ENCODE results near the gene SIRT7. TPM values are rescaled to one million over a fixed set of nuclear protein-coding genes. Genes with fewer than 3 reads are reported as not detected.

SIRT7 gene
- polyA plus RNA-seq, 3 donors: 11.0 to 21.1 (median 14.1) TPM

DNA sequence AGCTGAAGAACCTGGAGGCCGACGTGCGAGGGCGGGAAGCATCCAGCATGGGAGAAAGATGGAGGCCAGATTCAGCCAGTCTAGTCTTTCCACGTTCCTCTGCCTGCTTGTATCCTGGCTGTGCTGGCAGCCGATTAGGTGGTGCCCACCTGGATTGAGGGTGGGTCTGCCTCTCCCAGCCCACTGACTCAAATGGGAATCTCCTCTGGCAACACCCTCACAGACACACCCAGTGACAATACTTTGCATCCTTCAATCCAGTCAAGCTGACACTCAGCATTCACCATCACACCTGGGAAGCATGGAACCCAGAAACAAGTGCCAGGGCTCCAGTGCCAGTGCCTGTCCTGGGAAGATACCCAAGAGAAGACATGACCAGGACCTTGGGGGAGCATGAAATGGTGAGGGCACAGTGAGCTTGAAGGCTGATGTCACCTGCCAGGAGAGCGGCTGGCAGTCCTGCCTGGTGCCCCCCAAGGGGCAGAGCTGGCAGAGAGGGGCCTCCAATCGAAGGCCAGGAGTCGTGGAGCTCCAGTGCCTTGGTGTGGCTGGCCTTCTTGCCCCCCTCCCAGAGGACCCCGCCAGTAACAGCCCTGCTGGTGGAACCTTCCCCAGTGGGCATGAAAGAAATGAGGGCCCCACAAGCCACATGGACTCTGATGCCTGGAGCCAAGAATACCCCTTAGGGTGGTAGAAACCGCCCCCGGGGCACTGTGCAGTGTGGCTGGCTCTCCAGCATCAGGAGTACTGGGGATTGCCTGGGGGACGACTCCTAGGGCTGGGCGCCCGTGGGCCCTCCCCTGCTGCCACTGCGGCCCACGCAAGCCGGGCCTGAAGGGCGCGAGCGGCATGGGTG lies 16.6 kb downstream of the SIRT7 start:
- no peak for DNase-seq (ENCODE audit: extremely low read depth in 1 of 11, low read depth in 9 of 11, low spot score in 4 of 11)

DNA sequence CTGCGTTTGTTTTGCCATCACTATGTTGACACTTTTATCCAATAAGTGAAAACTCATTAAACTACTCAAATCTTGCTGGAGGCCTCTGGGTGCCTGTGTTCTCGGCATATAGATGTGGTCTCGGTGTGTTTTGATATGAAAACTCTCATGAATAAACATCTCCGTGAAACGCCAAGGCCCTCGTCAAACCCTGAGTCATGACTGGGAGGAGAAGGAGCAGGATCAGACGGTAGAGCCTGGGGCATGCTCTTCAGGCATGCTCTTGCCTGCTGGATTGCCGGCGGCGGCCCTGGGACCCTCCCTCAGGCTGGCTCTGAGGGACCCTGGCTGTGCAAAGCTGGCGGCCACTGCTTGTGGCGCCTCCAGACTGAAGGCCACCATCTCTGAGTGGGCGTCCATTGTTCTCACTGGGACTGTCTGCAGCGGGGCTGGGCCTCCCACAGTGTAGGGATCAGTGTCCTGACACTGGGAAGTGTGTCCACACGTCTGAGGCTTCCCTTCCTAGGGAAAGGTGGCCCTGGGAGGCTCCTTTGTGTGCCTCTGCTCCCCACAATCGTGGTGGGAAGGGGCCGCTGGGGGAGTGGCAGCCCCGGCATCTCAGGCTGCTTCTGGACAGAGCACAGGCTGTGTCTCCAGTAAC lies 17.7 kb downstream of the SIRT7 start:
- DNase-seq (ENCODE audit: extremely low read depth in 1 of 11, low read depth in 9 of 11, low spot score in 4 of 11): no peak

DNA sequence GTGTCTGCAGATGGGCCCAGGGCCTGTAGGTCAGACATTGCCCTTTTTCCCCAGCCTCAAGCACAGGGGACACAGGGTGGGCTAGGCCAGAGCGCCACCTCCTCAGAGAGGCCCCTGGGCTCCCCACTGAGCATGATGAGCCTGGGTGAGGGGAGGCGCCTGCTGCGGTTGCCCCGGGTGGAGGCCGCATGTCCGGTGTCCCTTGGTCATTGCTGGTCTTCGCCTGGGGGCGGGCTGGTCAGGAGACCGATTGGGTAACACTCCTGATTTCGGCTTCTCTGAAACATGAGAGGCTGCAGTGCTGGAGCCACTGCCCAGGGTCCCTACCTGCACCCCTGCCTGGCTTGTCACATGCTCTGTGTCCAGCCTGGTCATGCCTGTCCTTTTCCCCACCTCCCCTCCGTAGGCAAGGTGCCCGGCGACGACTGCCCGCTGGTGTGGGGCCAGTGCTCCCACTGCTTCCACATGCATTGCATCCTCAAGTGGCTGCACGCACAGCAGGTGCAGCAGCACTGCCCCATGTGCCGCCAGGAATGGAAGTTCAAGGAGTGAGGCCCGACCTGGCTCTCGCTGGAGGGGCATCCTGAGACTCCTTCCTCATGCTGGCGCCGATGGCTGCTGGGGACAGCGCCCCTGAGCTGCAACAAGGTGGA lies 18.3 kb downstream of the SIRT7 start:
- no peak for DNase-seq (ENCODE audit: extremely low read depth in 1 of 11, low read depth in 9 of 11, low spot score in 4 of 11)

DNA sequence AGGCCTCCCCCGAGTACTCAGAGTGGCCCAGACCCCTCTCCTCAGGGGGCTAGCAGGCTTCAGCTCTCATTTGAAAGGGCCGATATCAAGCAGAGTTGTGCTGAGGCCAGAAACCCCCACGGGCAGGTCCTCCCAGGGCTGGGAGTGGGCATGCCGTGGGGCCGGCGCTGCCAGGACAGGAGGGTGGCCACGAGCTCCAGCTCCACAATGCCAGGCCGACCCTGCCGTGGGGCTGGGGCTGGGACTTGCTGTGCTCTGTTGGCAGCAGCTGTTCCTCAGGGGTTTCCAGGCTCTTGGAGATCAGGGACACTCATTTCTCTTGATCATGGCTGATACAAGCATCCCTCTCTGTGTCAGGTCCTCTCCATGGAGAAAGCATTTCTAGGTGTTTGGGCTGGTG lies 19.1 kb downstream of the SIRT7 start:
- no peak for DNase-seq (ENCODE audit: extremely low read depth in 1 of 11, low read depth in 9 of 11, low spot score in 4 of 11)

DNA sequence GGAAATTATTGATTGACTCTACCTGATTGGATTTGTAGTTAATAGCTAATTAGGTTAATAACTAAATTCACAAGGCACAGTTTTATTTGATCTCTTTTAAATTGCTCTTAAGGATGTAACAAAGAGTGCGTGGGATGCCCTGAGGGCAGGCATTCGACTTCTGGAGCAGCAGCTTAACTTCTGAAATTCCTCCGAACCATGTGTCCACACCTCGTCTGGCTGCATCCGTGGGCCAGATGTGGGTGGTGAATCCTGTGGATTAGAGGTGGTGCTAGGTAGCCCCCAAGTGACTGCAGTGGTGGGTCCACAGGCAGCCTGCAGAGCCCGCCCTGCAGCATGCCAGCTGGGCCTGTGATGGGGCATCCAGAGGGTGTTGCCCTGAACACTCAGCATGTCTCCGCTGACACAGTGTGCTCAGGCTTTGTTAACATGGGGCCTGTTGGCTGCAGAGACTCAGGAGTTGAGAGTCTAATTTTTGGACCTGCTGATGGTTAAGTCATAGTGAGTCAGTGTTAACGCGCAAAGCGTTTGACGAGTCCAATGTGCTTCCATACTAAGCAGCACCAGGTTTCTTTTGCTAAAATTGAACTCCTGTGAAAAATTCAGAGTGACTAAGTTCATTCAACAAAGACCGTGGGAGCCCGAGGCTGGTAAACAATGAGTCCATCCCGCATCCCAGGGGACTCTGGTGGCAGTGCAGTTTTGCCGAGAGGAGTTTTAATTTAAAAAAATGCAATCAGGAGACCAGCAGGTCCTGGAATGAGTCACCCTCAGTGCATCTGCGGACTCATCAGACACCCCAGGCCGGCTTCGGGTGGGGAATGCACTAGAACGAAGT lies 19.7 kb downstream of the SIRT7 start:
- no peak for DNase-seq (ENCODE audit: extremely low read depth in 1 of 11, low read depth in 9 of 11, low spot score in 4 of 11)

DNA sequence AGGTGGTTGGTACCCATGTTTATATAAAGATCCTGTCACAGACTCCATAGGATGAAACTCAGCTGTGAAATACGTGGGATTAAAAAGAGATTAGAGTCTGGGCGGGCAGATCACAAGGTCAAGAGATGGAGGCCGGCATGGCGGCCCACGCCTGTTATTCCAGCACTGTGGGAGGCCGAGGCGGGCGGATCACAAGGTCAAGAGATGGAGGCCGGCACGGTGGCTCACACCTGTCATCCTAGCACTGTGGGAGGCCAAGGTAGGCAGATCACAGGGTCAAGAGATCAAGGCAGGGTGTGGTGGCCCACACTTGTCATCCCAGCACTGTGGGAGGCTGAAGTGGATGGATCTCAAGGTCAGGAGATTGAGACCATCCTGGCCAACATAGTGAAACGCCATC lies 22.6 kb downstream of the SIRT7 start:
- DNase-seq (ENCODE audit: extremely low read depth in 1 of 11, low read depth in 9 of 11, low spot score in 4 of 11): no peak

DNA sequence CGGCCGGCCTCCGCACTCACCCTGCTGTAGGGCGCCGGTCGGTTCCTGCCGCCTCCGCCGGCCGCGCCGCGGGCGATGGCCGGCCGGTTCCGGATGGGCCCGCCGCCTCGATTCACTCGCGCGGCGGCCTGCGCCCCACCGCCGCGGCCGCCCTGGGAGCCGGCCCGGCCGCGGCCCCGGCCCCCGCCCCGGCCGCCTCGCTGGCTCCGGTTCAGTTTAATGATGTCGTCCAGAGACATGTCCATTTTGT lies 26.7 kb downstream of the SIRT7 start:
- DNase-seq (ENCODE audit: extremely low read depth in 1 of 11, low read depth in 9 of 11, low spot score in 4 of 11): no peak

DNA sequence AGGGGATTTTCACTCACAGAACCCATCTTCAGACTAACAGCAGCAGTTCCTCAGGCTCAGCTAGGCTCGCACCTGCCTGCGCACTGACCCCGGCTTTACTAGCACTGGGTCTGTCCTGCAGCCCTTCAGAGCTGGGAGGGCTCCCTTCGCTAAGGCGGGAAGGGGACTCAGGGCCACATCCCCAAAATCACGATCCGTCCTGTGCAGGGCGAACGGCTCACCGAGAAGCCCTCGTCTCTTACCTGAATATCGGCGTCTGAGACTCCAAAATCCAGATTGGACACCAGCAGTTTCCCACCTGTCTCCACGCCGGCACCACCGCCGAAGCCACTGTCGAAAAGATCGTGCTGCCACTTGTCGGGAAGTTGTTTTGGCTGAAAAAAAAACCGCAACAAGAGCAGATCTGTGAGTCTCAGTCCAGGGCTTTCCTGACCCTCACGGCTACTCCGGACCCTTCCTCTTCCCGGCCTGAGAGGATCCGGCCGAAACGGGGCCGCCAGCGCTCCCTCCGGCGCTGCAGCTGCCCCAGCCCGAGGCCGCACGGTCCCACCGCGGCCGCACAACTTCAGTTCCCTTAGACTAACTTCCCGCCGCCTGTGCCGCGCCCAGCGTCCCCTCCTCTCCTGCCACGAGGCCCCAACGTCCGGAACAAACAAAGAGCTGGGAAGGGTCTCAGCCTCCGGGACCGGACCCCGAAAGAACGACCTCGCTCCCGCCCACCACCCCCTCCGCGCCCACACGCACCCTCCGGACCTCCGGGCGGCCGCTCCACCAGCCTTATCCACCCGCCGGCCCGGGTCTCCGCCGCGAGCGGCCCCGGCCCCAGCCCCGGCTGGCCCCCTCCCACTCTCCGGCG lies 27.3 kb downstream of the SIRT7 start:
- no peak for DNase-seq (ENCODE audit: extremely low read depth in 1 of 11, low read depth in 9 of 11, low spot score in 4 of 11)

DNA sequence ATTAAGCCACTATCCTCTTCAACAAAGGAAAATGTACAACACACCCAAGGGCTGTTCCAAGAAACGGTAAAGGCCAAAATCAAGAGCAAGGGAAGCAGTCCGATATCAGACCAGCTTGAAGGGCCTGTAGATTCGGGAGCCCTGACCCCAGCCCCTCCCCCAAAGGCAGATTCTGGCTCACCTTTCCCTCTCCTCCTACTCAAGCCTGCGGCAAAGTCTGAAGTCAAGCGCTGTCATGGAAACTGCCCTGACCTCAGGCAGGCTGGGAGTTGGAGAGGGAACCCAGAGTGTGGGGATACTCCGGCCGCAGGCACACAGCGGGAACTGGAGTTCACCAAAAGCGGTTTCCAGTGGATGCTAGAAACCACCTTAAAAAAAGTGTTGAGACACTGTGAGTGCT lies 28.4 kb downstream of the SIRT7 start:
- no peak for DNase-seq (ENCODE audit: extremely low read depth in 1 of 11, low read depth in 9 of 11, low spot score in 4 of 11)

DNA sequence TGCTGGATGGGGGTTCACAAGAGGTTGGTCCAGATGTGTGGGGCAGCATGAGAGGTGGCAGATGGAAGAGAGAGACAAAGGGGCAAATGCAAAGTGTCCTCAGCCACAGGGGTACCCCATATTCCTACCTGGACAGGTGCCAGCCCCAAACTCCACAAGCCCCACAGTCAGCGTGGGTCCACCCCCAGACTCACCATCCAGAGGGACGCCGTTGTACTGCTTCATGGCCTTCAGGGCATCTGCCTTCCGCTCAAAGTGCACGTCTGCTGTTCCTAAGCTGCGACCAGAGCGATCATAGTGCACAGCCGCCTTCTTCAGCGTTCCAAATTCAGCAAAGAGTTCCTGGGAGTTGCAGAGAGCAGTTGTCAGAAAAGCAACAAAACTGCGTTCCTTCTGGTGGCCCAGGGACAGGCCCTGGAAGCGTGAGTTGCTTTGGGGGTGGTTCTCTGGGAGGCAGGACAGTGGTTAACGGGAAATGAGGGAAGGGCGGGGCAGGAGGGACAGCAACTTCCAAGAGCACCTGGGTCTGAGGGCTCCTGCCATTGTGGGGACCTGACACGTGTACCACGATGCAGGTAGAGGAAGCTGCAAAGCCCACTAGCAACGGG lies 28.9 kb downstream of the SIRT7 start:
- DNase-seq (ENCODE audit: extremely low read depth in 1 of 11, low read depth in 9 of 11, low spot score in 4 of 11): no peak

DNA sequence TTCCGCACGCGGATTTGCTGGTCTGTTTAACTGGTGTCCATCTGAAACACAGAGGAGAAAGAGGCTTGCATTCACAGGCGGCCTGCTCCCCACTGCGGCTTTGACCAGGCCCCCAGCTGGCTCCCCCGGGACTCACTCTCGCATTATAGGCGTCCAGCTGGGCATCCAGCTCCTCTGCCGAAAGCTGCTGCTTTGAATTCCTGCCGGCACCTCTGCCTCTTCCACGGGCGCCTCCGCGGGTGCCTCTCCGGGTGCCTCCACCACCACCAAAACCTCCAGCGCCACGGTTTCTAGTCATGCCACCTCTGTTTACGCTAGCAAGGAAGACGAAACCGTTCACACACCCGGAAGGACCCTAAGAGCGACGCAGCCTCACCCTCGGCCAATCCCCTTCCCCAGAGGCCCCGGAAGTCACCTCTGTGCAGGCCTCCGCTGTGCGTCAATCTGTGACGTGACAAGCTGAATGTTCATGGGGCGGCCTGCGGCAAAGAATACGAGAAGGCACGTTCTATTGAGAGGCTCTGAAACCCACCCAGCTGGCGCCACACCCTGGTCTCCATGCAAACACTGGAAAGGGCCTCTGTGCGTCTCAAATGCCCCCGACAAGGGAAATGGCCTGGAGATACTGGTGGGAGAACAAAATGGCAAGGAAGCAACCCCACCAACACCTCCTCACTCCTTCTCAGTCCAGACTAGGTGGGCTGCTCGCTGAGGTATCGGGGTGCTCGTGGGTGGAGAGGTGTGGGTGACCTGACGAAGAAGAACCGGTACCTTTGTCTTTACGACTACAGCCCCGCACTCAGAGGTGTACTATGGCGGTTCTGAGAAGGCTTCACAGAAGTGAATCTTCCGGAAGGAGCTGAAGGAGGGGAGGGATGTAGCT lies 29.6 kb downstream of the SIRT7 start:
- DNase-seq (ENCODE audit: extremely low read depth in 1 of 11, low read depth in 9 of 11, low spot score in 4 of 11): no peak

DNA sequence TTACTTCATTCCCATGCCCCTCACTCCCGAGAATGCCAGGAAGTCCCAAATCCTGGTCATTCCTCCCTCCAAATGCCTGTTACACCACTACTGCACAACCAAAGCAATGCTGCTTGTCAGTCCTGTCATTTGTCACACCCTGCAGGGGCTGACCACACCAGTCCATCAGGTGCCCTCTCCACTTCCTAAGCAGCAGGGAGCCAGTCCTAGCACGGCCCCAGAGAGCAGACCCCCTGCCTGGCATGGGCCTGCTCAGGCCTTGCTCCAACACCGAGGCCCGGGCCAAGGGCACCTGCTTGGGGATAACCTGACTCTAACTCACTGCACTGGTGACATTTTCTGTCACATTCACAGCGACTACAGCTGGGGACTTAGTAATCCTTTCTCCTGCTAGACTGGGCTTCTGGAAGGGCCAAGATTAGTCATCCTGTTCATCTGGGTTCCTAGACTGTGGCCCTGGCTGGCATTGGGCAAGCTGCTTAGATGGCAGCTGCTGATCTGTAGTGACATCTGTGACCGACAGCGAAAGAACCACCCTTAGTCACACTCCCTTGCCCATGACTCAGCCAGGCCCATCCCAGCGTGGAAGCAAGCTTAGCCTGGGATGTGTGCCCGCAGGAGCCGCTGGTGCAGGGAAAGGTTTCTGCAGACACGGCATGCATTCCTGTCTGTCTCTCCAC lies 32.0 kb downstream of the SIRT7 start:
- no peak for DNase-seq (ENCODE audit: extremely low read depth in 1 of 11, low read depth in 9 of 11, low spot score in 4 of 11)

DNA sequence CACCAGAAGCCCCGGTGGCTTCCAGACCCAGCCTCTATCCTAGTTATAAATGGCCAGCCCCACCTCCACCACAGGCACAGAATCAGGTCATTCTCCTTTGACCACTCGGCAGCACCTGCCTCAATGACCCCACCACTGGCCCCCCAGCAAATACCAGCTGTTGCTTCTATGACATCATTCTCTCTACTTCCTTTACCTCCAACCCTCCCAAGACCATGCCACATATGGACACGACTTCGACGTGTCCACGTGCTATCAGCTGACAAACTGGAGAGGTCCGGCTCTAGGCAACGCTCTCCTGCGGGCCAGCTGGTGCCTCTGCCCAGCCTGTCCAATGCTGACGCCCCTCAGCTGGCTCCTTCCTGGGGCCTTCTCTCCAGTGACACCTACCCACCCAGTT lies 32.5 kb downstream of the SIRT7 start:
- DNase-seq (ENCODE audit: extremely low read depth in 1 of 11, low read depth in 9 of 11, low spot score in 4 of 11): no peak

DNA sequence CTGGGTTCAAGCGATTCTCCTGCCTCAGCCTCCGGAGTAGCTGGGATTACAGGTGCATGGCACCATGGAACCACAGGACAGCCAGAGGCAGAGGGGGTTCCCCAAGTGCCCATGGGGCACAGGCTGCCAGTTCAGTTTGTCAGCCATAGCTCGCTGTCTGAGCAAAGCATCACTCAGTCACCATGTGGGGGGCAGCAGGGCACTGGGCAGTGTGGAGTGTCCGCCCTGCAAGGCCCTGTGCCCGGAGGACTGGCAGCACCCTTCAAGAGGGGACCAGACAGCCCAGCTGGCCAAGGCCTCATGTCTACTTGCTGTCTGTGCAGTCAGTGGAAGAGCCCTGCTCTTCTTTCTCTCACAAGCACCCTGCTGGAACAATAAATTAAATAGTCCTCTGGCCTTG lies 33.0 kb downstream of the SIRT7 start:
- no peak for DNase-seq (ENCODE audit: extremely low read depth in 1 of 11, low read depth in 9 of 11, low spot score in 4 of 11)

DNA sequence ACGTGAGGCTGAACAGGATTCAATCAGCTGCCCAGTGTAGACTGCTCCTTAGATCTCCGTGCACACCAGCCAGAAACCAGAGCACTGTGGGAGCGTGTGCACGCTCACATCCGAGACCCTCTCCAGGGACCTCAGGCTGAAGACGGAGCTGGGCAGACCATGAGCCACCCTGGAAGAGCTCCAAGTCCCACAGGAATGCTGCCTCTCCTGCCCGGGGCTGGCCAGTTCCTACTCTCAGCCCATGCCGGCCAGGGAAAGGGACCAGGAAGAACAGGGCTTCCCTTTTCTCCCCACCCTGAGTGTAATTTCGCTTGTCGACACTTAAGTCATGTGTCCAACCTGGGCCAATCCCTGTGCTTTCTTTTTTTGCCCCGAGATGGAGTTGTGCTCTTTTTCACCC lies 33.5 kb downstream of the SIRT7 start:
- DNase-seq (ENCODE audit: extremely low read depth in 1 of 11, low read depth in 9 of 11, low spot score in 4 of 11): no peak

DNA sequence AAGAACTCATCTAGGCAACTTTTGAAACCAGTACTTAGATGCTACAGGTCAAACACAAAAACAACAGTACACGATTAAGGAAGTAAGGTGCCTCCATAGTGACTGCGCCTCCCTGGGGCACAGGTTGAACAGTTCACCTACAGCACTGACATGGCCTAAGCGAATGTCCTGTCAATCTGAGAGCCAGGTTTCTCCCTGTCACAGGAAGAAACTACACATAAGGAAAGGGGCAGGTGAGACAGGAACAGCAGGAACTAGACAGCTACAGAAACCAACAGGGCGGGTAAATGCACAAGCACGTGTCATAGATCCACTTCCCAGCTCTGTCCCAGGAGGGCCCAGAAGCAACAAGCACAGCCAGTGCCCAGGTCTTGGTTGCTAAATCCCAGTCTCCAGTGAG lies 38.9 kb downstream of the SIRT7 start:
- no peak for DNase-seq (ENCODE audit: extremely low read depth in 1 of 11, low read depth in 9 of 11, low spot score in 4 of 11)

DNA sequence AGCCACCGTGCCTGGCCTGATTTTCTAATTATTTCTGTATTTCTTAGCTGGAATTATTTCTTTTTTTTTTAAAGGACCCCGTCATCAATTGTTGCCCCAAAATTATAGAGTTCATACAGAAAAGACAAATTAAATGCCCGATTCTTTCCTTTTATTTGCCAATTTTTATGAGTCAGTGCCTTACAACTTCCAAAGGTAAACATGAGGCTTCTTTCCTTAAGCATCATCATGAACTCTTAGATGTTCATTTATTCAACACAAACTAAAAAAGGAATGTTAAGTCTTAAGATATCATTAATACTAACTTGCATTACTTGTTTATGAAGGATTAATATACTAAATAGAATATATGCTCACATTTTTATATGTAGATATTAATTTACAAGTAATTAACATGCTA lies 39.7 kb downstream of the SIRT7 start:
- DNase-seq (ENCODE audit: extremely low read depth in 1 of 11, low read depth in 9 of 11, low spot score in 4 of 11): no peak
